Ramos (cell line): ENCODE results near the gene TNS3.
"Not testable (repeated sequence)": the region's sequence is repeated elsewhere in the genome, so short reads cannot be mapped to it uniquely, and the experiment has no call there.

Source experiments
- in situ Hi-C: fragments of 300-500 bp; cut with MboI; formaldehyde crosslinking; loops from one replicate; pipeline ENCODE4 v1.14.3; 2022; ENCODE audit warnings: low sequenced_read_pairs; ENCODE audit not compliant: unreplicated experiment

The TNS3 gene

DNA sequence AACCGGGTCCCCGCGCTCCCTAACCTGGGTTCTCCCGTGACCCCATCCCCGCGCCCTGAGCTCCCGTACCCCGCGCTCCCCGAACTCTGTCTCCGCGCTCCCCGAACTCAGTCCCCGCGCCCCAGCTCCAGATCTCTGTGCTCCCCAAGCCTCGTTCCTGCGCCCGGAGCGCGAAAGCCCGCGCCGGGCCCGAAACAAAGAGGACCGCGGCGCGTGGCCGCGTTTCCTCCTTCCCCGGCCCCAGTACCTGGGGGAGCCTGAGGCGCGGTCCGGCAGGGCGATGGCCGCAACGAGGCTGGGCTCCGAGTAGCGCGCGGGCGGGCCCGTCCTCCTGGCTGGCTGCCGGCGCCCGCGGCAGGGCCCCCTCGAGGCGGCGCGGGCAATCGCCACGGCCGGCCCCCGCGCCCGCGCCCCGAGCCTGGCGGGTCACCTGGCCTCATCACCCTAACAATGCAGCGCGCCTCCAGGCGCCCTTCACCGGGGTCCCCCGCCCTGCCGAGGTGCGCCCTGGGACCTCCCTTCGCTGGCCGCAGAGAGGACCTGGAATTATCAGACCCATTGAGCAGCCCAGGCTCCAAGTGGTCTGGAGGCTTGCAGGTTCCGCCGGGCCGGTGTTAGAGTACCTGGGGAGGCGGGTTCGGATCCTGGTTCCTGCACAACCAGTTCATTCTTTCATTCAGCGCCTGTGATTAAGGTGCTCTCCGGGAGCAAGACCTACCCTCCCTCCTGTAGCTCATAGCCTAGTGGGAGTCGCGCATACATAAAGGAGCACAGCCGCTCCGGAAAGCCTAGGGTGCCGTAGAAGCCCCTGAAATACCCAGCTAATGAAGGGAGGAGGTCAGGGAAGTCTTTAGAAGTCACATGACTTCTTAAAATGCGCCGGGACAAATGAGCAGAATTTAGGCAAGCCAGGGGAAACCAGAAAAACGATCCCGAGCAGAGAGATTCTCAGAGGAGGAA is at the start of gene TNS3:
Gene TNS3, minus strand, starts transcription at position 308 of the 960 bp plus-strand sequence. CDS start 142,475 bp downstream, outside the sequence.
- in situ Hi-C loops: no loop called here

DNA sequence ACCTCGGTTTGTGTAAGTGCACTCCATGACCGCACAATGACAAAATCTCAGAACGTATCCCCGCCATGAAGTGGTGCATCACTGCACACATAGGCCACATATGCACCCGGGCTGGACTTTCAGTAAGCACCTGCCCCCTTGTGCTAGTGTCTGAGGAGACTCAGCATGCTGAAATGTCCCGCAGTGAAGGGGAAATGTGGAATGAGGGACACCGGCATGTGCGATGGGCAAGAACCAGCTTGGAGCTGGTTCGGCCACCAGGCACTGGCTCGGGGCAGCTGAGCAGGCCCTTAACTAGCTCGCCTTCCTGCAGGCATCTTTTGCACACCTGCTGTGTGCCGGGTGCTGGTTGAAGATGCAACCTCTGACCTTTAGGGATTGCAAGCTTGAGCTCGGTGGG is 49.8 kb upstream of the TNS3 start:
- in situ Hi-C loops: no loop called here

DNA sequence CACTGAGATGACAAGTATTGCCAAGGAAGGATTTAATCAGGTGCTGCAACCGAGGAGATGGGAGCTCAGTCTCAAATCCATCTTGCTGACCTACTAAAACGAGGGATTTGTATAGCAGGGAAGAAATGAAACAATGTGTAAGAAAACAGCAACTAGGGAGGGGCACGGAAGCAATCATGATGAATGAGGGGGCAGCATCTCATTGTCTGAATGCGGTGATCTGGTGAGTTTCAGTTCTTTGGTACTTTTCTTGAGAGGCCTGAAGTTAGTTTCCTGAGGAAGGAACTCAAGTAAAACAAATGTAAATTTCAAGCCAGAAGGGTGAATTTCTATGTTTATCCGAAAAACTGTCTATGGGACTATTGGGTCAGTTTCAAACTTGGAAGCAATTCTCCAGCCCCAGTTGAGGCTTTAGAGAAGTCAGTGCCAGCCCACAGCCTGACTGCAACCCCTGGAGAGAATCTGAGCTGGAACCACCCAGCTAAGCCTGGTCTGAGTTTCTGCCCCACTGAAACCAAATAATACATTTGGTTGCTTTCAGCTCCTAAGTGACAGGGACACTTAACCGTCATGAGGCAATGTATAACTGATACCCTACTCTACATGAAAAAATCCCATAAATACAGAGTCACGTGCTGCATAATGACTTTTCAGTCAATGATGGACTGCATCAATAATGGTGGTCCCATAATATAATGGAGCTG is 45.8 kb upstream of the TNS3 start:
- in situ Hi-C loops: no loop called here

DNA sequence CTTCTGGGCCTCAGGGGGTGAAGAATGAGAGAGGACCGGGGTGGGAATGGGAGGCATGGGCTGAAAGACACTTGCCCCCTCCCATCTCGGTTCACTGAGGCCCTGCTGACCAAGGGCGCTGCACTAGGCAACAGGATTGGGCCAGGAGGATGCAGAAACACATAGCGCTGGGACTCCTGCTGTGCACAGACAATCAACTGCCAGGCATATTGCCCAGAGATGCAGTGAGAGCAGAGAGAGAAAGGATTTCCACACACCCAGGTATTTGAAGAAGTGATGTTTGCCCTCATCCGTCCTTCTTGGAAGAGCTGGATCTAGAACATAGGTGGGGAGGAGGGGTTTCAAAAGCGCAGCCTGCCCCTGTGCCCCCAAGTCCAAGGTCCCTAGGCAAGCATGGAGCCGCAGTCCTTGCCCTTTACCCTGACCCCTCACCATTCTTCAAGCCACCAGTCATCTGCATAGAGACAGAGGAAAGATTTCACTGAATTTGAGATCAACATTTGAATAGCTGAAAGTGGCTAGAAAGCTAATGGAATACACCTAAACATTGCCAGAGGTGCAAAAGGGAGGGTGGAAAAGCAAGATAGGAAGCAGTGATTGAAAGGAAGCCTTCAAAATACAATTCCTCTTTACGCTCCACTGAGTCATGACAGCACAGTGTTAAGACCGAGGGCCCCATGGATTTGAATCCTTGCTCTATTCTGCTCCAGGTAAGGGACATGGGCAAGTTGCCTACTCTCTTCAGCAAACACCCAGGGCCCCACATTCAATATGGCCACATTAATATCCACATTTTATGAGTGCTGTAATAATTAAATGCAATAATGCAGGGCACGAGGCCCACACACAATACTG is 44.2 kb upstream of the TNS3 start:
- in situ Hi-C loops: no loop called here

DNA sequence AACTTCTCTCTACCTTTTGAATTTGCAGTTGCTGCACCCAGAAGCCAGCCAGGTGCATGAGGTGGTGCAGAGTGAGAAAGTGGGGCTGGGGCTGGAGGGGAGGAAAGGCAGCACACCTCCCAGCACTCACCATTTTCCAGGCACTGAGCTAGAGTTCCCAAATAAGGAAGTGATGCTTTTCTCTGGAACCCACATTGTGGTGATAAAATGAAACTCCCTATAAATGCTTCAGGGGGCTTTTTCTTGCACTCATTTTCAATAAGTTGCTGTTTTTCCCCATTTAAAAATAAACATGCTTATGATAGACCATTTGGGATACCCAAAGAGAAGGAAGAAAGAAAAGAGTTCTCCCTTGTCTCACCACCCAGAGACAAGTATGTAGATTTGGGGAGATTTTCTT is 42.8 kb upstream of the TNS3 start:
- in situ Hi-C loops: no loop called here

DNA sequence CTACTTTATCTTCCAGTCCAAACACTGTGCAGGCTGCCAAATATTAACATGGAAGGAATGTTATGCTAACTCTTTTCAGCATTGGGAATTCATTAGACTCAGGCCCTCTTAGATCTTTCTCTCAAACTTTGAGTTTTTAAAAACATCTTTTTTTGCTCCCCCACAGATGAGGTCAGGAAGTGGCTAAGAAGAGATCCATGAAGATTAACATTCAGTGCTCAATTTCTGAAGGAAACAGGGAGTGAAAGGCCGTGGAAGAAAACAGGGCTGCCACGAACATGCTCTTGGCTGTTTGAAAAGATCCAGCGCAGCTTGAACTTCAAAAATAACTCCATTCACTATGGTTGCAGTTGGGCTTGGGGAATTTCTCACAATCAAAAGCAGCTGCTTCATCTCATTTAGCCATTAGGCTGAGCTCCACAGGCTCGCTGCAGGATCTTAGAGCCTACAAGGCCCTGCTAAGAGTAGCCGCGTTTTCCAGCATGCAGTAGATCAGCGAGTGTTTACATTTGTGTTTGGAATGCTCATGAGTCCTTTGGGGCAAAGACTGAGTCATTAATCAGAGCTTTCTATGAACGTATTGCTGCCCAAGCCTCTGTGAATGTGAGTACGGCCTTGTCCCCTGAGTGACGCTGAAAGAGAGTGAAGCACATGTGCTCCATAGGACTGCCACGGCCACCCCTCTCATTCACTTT is 41.2 kb upstream of the TNS3 start:
- in situ Hi-C loops: no loop called here

DNA sequence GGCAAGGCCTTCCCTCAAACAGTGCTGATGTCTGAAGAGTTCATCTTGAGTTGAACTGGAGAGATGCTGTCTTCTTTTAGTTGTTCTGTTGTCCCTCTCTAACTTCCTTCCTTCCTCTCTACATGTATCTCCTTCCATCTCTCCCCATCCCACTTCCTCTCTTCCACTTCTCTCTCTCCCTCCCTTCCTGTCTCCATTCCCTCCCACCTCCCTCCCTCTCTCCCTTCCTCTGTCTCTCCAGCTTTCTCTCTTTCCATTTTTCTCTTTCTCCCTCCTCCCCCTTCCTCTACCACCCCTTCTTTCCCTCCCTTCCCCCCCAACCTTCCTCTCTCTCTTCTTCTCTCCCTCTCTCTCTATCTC is 40.7 kb upstream of the TNS3 start:
- in situ Hi-C loops: no loop called here

DNA sequence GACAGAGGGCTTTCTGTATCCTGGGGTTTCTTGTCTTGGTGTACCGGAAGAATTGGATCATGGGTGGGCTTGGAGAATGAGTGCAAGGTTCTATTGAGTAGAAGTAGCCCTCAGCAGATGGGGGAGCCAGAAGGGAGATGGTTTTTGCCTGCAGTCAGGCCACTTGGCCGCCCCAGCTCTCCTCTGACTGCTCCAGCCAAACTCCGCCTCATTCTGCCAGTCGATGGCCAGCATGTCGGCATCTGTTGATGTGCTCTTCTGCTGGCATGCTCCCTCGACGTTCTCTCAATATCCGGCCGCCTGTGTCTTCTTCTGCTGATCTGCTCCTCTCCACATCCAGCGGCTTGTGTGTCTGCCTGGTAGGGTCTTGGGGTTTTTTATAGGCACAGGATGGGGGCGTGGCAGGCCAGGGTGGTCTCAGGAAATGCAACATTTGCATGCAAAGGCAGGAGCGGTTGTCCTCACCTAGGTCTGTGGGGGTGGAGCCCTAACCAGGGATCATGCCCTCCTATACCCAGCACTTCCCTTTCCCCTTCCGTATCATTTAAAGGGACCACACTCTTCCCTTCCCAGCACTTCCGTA is 40.2 kb upstream of the TNS3 start:
- in situ Hi-C loops: no loop called here

DNA sequence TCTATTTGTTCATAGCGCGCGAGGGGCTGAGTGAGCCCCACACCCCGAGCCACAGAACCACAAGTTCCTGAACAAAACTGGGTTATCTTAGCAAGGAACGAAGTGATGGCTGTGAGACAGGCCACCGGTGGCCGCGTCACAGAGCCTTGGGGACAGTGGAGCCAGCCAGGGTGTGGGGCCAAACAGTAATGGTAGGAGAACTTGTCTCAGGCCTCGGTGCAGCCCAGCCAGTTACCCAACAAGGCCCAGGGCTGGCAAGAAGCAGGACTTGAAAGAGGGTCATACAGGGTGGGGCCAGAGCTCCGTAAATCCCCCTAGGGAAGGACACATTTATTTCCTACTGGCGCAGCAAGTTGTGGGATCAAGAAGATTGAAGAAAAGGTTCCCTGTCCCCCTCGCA is 39.4 kb upstream of the TNS3 start:
- in situ Hi-C loops: no loop called here

DNA sequence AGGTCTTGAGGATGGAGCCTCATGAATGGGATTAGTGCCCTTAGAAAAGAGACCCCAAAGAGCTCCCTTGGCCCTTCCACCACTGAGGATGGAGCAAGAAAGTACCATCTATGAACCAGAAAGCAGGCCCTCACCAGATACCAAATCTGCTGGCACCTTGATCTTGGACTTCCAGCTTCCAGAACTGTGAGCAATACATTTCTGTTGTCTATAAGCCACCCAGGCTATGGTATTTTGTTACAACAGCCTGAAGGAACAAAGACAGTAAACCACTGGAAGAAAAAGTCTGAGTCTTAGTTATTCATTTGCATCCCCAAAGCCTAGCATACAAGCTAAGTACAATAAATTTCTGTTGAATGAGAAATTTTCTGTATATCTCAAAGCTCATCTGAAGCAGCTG is 37.9 kb upstream of the TNS3 start:
- in situ Hi-C loops: no loop called here

DNA sequence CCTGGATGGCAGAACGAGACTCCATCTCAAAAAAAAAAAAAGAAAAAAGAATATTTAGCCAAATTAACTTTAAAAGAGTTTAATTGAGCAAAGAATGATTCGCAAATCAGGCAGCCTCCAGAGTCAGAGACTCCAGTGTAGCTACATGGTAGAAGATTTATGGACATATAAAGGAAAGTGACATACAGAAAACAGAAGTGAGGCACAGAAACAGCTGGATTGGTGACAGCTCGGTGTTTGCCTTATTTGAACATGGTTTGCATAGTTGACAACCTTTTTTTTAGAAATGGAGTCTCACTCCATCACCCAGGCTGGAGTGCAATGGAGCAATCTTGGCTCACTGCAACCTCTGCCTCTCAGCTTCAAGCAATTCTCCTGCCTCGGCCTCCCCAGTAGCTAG is 35.2 kb upstream of the TNS3 start:
- in situ Hi-C loops: no loop called here

DNA sequence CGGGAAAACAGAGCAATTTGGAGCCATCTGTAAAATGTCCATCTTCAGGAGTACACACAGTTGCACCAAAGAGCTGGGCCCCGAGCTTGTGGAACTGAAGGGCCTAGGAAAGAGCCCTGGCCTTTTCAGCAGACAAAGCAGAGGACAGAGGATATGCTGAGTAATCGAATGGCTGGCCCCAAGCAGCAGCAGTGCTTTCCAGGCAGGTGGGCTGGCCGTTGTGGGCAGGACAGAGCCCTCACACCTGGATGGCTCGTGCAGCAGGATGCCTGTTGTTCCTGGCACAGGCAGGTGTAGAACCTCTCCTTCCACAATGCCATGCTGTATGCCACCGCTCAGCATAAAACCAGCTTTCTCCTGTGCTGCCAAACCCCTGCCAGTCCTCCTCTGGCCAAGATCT is 32.5 kb upstream of the TNS3 start:
- in situ Hi-C loops: no loop called here

DNA sequence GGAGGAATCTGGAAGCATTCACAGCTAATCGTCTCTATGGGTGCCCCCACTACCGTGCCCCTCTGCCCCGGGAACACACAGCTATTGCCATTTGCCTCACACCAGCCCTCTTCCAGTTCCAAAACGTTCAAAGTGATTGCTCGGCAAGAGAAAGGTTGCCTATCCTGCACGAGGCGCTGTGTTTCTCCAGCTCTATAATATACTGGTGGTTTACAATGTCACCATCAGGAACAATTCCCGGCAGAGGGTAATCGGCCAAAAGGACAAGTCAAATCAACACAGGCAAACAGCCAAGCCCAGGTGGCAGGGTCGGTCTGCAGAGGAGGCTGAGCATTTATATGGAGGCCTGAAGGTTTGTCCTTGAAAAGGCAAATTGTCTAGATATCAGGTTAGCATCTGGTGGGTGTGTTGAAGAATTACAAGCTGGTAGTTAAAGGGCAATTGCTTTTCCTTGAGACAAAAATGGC is 29.2 kb upstream of the TNS3 start:
- in situ Hi-C loops: no loop called here

DNA sequence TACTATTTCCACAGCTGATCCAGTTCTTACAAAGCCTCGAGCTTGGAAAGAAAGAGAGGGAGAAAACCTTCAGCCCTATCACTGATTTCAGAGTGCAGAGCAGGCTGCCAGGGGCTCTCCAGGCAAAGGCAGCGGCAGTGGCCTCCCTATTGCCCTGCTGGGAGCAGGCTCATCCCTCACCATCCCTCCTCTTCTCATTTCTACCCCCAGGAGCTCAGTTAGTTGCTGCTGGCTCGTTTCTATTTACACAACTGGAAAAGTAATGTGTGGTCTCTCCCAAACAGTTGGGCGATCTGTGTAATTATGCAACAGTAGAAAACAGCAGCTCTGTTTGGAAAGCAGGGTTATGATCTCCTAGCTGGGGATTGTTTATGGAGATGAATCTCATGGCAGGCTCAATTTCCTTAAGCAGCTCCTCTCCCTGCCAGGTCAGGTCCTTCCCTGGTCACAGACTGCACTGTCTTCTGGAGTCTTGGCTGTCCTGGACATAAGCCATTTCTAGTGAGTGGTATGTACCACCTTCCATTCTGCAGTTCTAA is 28.7 kb upstream of the TNS3 start:
- in situ Hi-C loops: no loop called here

DNA sequence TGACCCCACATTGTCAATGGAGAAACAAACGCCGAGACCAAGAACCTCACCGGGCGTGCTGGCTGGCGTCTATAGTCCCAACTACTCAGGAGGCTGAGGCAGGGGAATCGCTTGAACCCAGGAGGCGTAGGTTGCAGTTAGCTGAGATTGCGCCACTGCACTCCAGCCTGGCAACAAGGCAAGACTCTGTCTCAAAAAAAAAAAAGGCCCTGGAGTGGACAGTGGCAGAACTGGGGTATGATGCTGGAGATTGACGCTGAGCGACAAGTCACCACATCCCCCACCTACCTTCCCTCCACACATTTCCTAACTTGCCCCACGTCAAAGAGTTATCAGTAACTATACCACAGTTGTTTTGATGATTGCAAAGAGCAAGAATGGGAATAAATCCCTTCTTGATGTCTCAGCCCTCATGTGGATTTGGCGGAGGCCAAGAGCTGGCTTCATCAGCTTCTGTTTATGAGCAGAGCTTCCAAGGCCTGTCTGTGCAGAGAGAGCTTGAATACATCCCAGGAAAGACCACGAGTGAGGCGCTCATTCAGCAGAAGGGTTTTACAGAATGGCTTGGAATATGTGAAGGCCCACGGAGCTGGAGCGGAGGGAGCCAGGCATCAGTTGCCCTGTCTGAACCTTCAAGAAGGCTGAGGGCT is 28.0 kb upstream of the TNS3 start:
- in situ Hi-C loops: no loop called here

DNA sequence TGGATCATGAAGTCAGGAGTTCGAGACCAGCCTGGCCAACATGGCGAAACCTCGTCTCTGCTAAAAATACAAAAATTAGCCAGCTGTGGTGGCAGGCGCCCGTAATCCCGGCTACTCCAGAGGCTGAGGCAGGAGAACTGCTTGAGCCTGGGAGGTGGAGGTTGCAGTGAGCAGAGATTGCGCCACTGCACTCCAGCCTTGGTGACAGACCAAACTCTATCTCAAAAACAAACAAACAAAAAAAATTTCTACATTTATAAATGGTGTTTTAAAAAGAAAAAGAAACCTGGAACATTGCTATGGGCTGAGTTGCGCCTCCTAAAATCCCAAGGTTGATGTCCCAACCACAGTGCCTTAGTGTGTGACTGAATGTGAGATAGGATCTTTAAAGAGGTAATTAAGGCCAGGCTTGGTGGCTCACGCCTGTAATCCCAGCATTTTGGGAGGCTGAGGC is 24.7 kb upstream of the TNS3 start:
- in situ Hi-C loops: not testable (repeated sequence)

DNA sequence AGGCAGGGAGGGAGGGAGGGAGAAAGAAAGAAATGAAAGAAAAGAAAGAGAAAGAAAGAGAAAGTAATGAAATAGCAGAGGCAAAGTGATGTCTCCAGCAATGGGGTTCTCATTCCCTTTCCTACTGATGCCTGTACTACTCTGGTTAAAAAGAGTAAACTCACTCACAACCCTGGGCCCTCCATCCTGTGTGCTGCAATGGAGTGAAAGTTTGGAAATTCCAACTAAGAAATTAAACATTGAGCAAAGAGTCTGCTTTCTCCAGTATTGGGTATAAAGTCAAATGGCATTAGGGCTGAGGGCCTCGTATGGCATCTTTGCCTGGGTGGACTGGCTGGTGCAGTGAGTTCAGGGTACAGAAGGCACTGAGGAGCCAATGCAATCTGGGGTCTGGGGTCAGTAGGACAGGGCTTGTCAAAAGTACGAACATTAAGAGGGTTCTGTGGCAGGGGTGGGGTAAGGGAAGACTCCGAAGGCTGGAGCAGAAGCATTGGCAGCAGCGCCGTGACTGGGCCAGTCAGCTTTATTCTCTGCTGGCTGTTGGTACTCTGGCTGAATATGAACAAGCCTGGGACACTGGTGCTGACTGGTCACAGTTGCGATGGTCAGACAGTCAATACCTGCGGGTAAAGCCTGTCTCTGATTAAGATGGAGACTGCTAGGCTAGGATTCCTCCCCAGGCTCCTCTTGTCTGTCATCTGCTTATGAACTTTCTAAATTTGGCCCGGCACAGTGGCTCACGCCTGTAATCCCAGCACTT is 24.1 kb upstream of the TNS3 start:
- in situ Hi-C loops: no loop called here

DNA sequence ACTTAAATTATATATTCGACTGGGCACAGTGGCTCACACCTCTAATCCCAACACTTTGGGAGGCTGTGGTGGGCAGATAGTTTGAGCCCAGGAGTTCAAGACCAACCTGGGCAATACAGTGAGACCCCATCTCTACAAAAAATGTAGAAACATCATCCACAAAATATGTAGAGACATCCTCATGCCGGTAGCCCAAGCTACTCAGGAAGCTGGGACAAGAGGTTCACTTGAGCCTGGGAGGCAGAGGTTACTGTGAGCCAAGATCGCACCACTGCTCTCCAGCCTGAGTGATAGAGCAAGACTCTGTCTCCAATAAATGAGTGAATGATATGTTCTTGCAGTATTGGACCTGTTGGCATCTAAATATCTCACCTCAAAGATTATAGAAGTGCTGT is 22.6 kb upstream of the TNS3 start:
- in situ Hi-C loops: no loop called here
